Breast epithelium (tissue), 4 donors: ENCODE results near the gene PTPRN2. TPM values are rescaled to one million over a fixed set of nuclear protein-coding genes. Genes with fewer than 3 reads are reported as not detected.
A peak's percentile ranks its signal among the peaks of the same experiment; 100 is the strongest.
"Not testable (repeated sequence)": the region's sequence is repeated elsewhere in the genome, so short reads cannot be mapped to it uniquely, and the experiment has no call there.

ENCODE experiments used
- DNase-seq, 2 donors: peaks; one replicate each; pipeline ENCODE4 v3.0.0-alpha.2; 2019; ENCODE audit warnings: low spot score in 2 of 2
- H3K27ac ChIP-seq, 2 donors: fragments of 200-600 bp; sonication (generic) in 1 of 2; one replicate each; pipeline ENCODE4 v1.5.1; 2016 to 2019; ENCODE audit warnings: mild to moderate bottlenecking in 1 of 2
- H3K27me3 ChIP-seq, 2 donors: fragments of 200-600 bp; sonication (generic) in 1 of 2; one replicate each; pipeline versions ENCODE4 v1.5.1 to v1.6.0; 2017 to 2019; ENCODE audit warnings: control low read depth in 1 of 2, mild to moderate bottlenecking in 1 of 2
- H3K36me3 ChIP-seq: fragments of 200-600 bp; one replicate; pipeline ENCODE4 v1.5.1; 2019
- H3K4me1 ChIP-seq, 2 donors: fragments of 200-600 bp; sonication (generic); one replicate each; pipeline ENCODE4 v1.5.1; 2016 to 2019; ENCODE audit warnings: control low read depth in 1 of 2
- H3K4me3 ChIP-seq, 3 donors: fragments of 200-600 bp; sonication (generic); 1 replicate in 2 of 3; 2 replicates in 1 of 3; pipeline ENCODE4 v1.5.1; 2016 to 2019; ENCODE audit warnings: mild to moderate bottlenecking in 3 of 3, moderate library complexity in 2 of 3
- H3K9me3 ChIP-seq, 2 donors: fragments of 200-600 bp; sonication (generic) in 1 of 2; one replicate each; pipeline ENCODE4 v1.5.1; 2016 to 2019; ENCODE audit warnings: control low read depth in 1 of 2
- CTCF ChIP-seq, 3 donors: fragments of 450-650 bp; IDR thresholded peaks; one replicate each; pipeline ENCODE4 v1.5.1; 2016 to 2017; ENCODE audit warnings: antibody characterized with exemption in 3 of 3, mild to moderate bottlenecking in 3 of 3, moderate library complexity in 3 of 3
- POLR2A ChIP-seq: fragments of 450-650 bp; IDR thresholded peaks from one replicate; pipeline ENCODE4 v1.6.1; 2016; ENCODE audit warnings: antibody characterized with exemption, mild to moderate bottlenecking, moderate library complexity
- POLR2AphosphoS5 ChIP-seq, 3 donors: sonication (generic); formaldehyde crosslinking; IDR thresholded peaks; one replicate each; pipeline ENCODE4 v1.6.1; 2017; ENCODE audit warnings: antibody characterized with exemption in 3 of 3
- intact Hi-C: fragments of 100-400 bp; cut with DNase I; formaldehyde crosslinking; loops from one replicate; pipeline ENCODE4 v1.15.1; 2023; ENCODE audit warnings: low total_unique reads
- total RNA-seq, 3 donors: library from RNA; depleted of rRNA; stranded (reverse); fragments of >200 nt; gene quantifications; one replicate each; pipeline ENCODE4 v1.1.0, GENCODE V29; 2016

Gene PTPRN2
- total RNA-seq, 3 donors from 2014 or later, result 1.6 to 2.2 (median 2.2) TPM

GRCh38 chr7:157667731-157668130 is 919.9 kb downstream of the PTPRN2 start:
- no peak for TF ChIP-seq POLR2A
- no peak for TF ChIP-seq POLR2AphosphoS5 (IDR thresholded peaks at IDR 0.05)
- no peak for TF ChIP-seq CTCF (IDR thresholded peaks at IDR 0.05)
- Histone ChIP-seq H3K27me3 (peaks cover 0 to 19% of the 10 kb centered on the region in 2 donors), H3K36me3 (no peaks in the 10 kb centered on the region), H3K4me1 (no peaks in the 10 kb centered on the region), H3K9me3 (no peaks in the 10 kb centered on the region), H3K27ac (no peak overlapping the region), H3K4me3 (no peak overlapping the region)
- DNase-seq, result no peak
- intact Hi-C loops, result no loop called here

- Histone ChIP-seq H3K27ac (no peak overlapping the region), H3K4me3 (no peak overlapping the region), H3K36me3 (no peaks in the 10 kb centered on the region), H3K9me3 (peaks cover 0 to 4% of the 10 kb centered on the region in 2 donors), H3K27me3 (peaks cover 0 to 20% of the 10 kb centered on the region in 2 donors), H3K4me1 (no peaks in the 10 kb centered on the region)
- intact Hi-C loops, result no loop called here
- TF ChIP-seq POLR2AphosphoS5 (IDR thresholded peaks at IDR 0.05) (no peak), CTCF (IDR thresholded peaks at IDR 0.05) (no peak), POLR2A (no peak)
- no peak for DNase-seq
Observed at GRCh38 chr7:157667261-157667660, 920.4 kb downstream of the PTPRN2 start.

- H3K27me3 ChIP-seq, result peaks cover 0 to 17% of the 10 kb centered on the region in 2 donors
- DNase-seq, result no peak
- no peaks in the 10 kb centered on the region for H3K36me3 ChIP-seq
- peaks cover 0 to 4% of the 10 kb centered on the region in 2 donors for H3K9me3 ChIP-seq
- H3K27ac ChIP-seq, result no peak overlapping the region
- H3K4me3 ChIP-seq, result no peak overlapping the region
- intact Hi-C loops, result no loop called here
- TF ChIP-seq POLR2A, result no peak
- no peaks in the 10 kb centered on the region for H3K4me1 ChIP-seq
Observed at GRCh38 chr7:157666530-157667040, 921.0 kb downstream of the PTPRN2 start.

- H3K27ac ChIP-seq, DNase-seq, H3K9me3 ChIP-seq, H3K4me1 ChIP-seq, intact Hi-C loops, H3K4me3 ChIP-seq, H3K36me3 ChIP-seq: not testable (repeated sequence)
- peaks cover 0 to 16% of the 10 kb centered on the region in 2 donors for H3K27me3 ChIP-seq
Observed at GRCh38 chr7:157665634-157665988, 922.0 kb downstream of the PTPRN2 start.

GRCh38 chr7:157664871-157665633 is 922.6 kb downstream of the PTPRN2 start:
- H3K4me3 ChIP-seq, result no peak overlapping the region
- peaks cover 0 to 4% of the 10 kb centered on the region in 2 donors for H3K9me3 ChIP-seq
- no peaks in the 10 kb centered on the region for H3K36me3 ChIP-seq
- H3K27ac ChIP-seq, result no peak overlapping the region
- peaks cover 0 to 16% of the 10 kb centered on the region in 2 donors for H3K27me3 ChIP-seq
- intact Hi-C loops, result no loop called here
- peak in 1 of 2 donors; percentile 15 for DNase-seq
- H3K4me1 ChIP-seq, result no peaks in the 10 kb centered on the region
- no peak for TF ChIP-seq CTCF (IDR thresholded peaks at IDR 0.05)
- TF ChIP-seq POLR2A, result no peak
- TF ChIP-seq POLR2AphosphoS5 (IDR thresholded peaks at IDR 0.05), result no peak

- TF ChIP-seq POLR2AphosphoS5 (IDR thresholded peaks at IDR 0.05) (no peak), CTCF (IDR thresholded peaks at IDR 0.05) (no peak), POLR2A (no peak)
- Histone ChIP-seq H3K27me3 (peaks cover 0 to 12% of the 10 kb centered on the region in 2 donors), H3K4me3 (no peak overlapping the region), H3K9me3 (peaks cover 0 to 4% of the 10 kb centered on the region in 2 donors), H3K27ac (no peak overlapping the region), H3K4me1 (no peaks in the 10 kb centered on the region), H3K36me3 (no peaks in the 10 kb centered on the region)
- intact Hi-C loops, result no loop called here
- peak in 1 of 2 donors; percentile 28 for DNase-seq
Observed at GRCh38 chr7:157664034-157664433, 923.6 kb downstream of the PTPRN2 start.
